OCI-LY7 (cell line): Measurements from ENCODE around the gene HLF.

Source experiments
- CTCF ChIP-seq: fragments of 200-600 bp; sonication (generic); conservative IDR thresholded peaks from 2 replicates; pipeline ENCODE4 v1.5.1; 2014; ENCODE audit warnings: mild to moderate bottlenecking, antibody characterized with exemption, low read length, moderate library complexity, mixed read lengths
- EZH2phosphoT487 ChIP-seq: fragments of 200-600 bp; sonication (generic); IDR thresholded peaks from 2 replicates; pipeline ENCODE4 v1.6.1; 2018; ENCODE audit warnings: low read depth, borderline replicate concordance, mild to moderate bottlenecking, mixed run types, antibody characterized with exemption, low read length, moderate library complexity, mixed read lengths

- TF ChIP-seq CTCF (no peak), EZH2phosphoT487 (no peak)
These were observed 25.8 kb upstream of the HLF start for GRCh38 chr17:55238931-55239297.
